Esophagus muscularis mucosa (tissue), 4 donors: Measurements from ENCODE around the gene CYP8B1. TPM values are rescaled to one million over a fixed set of nuclear protein-coding genes. Genes with fewer than 3 reads are reported as not detected.

Experiments
- total RNA-seq, 4 donors: library from RNA; depleted of rRNA; stranded (reverse); fragments of >200 nt; gene quantifications; one replicate each; pipeline versions ENCODE4 v1.1.0 to v1.2.1, GENCODE V29; 2016

Gene CYP8B1
- total RNA-seq, 4 donors from 2014 or later = not detected

Other genes starting within 250 kb of the CYP8B1 start
- gene ZBTB47, start 222.2 kb downstream of the CYP8B1 start, total RNA-seq = 100 to 1,000 TPM in 2 of 4 donors, 10 to 100 TPM in 2; 75.4 to 137 (median 95.7) TPM
- under 1 TPM in 1 of 4 donors, not detected in 3; 0.17 TPM for gene KLHL40, start 190.3 kb downstream of the CYP8B1 start, total RNA-seq
- 1 to 10 TPM in 1 of 4 donors, not detected in 3; 1.5 TPM for gene HHATL, start 173.1 kb downstream of the CYP8B1 start, total RNA-seq
- gene CCDC13, start 102.6 kb downstream of the CYP8B1 start, total RNA-seq = 1 to 10 TPM; 1.2 to 5.3 (median 3.9) TPM
- 100 to 1,000 TPM; 161 to 407 (median 272) TPM for gene HIGD1A, start 71.4 kb downstream of the CYP8B1 start, total RNA-seq
- gene ACKR2, start 66.4 kb downstream of the CYP8B1 start, total RNA-seq = 10 to 100 TPM in 1 of 4 donors, 1 to 10 TPM in 3; 2.5 to 15.9 (median 7.6) TPM
- 10 to 100 TPM in 1 of 4 donors, 1 to 10 TPM in 3; 4.0 to 11.6 (median 5.3) TPM for gene ZNF662, start 30.3 kb upstream of the CYP8B1 start, total RNA-seq
- 10 to 100 TPM; 10.2 to 22.1 (median 15.8) TPM for gene GASK1A, start 103.4 kb upstream of the CYP8B1 start, total RNA-seq
- gene POMGNT2, start 230.2 kb upstream of the CYP8B1 start, total RNA-seq = 10 to 100 TPM; 22.4 to 39.6 (median 31.1) TPM